GM23338 (cell line): ENCODE results near the gene F13A1.

Experiments
- EZH2 ChIP-seq: fragments of 200-600 bp; sonication (generic); IDR thresholded peaks from one replicate; pipeline ENCODE4 v1.8.0; 2017; ENCODE audit warnings: antibody characterized with exemption, mild to moderate bottlenecking, low read depth; ENCODE audit not compliant: unreplicated experiment
- EZH2phosphoT487 ChIP-seq: fragments of 200-600 bp; sonication (generic); IDR thresholded peaks from one replicate; pipeline ENCODE4 v1.8.1; 2018; ENCODE audit warnings: antibody characterized with exemption; ENCODE audit not compliant: unreplicated experiment
- JUNB ChIP-seq: IDR thresholded peaks from one replicate; pipeline ENCODE4 v1.6.1; 2016; ENCODE audit warnings: antibody characterized with exemption; ENCODE audit not compliant: unreplicated experiment
- POLR2AphosphoS5 ChIP-seq: IDR thresholded peaks from 2 replicates; pipeline ENCODE4 v1.6.1; 2016; ENCODE audit warnings: antibody characterized with exemption, low read depth
- ZNF331 ChIP-seq: fragments of 250-450 bp; sonication (Bioruptor Pico); IDR thresholded peaks from 2 replicates; pipeline ENCODE4 v1.5.0; 2020; ENCODE audit warnings: low read depth, mild to moderate bottlenecking, moderate library complexity
- TF ChIP-seq, protein P1 (sequence below), 2 experiments: fragments of 200-600 bp in 1 of 2; sonication (generic) in 1 of 2; conservative IDR thresholded peaks; 2 replicates each; pipeline versions ENCODE4 v1.5.1 to v1.6.1; 2016 to 2017; ENCODE audit warnings: antibody characterized with exemption in 2 of 2, low read depth in 2 of 2, mild to moderate bottlenecking in 2 of 2, moderate library complexity in 1 of 2
- TF ChIP-seq, protein P2 (sequence below): fragments of 250-450 bp; sonication (Bioruptor Pico); IDR thresholded peaks from 2 replicates; pipeline ENCODE4 v1.5.0; 2020; ENCODE audit warnings: mild to moderate bottlenecking, moderate library complexity
- TF ChIP-seq, protein P3 (sequence below): IDR thresholded peaks from one replicate; pipeline ENCODE4 v1.6.1; 2018; ENCODE audit warnings: antibody characterized with exemption; ENCODE audit not compliant: unreplicated experiment
- TF ChIP-seq, protein P4 (sequence below): IDR thresholded peaks from 2 replicates; pipeline ENCODE4 v1.6.1; 2016; ENCODE audit warnings: antibody characterized with exemption

DNA sequence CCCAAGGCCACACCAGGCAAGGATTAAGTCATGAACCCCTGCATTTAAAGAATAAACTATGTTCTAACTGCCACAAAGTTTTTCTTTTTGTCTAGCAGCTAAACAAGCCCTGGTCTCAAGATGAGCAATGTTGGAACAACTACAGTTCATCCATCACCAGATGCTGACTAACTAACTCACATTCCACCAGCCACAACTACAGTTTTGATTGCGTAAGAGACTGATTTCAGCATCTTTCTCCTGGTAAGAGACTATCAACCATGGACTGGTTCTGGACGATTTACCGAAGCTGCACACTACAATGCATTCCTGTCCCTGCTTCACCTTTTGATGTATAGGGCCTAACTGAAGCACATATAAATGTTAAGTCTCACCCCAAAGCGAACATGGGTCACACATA, 43.0 kb downstream of the F13A1 start:
- TF ChIP-seq, protein P1, sequence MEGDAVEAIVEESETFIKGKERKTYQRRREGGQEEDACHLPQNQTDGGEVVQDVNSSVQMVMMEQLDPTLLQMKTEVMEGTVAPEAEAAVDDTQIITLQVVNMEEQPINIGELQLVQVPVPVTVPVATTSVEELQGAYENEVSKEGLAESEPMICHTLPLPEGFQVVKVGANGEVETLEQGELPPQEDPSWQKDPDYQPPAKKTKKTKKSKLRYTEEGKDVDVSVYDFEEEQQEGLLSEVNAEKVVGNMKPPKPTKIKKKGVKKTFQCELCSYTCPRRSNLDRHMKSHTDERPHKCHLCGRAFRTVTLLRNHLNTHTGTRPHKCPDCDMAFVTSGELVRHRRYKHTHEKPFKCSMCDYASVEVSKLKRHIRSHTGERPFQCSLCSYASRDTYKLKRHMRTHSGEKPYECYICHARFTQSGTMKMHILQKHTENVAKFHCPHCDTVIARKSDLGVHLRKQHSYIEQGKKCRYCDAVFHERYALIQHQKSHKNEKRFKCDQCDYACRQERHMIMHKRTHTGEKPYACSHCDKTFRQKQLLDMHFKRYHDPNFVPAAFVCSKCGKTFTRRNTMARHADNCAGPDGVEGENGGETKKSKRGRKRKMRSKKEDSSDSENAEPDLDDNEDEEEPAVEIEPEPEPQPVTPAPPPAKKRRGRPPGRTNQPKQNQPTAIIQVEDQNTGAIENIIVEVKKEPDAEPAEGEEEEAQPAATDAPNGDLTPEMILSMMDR (conservative IDR thresholded peaks at IDR 0.05; ENCODE audit: low read depth in 2 of 2): no peak
- TF ChIP-seq EZH2: no peak
- no peak for TF ChIP-seq POLR2AphosphoS5
- TF ChIP-seq, protein P2, sequence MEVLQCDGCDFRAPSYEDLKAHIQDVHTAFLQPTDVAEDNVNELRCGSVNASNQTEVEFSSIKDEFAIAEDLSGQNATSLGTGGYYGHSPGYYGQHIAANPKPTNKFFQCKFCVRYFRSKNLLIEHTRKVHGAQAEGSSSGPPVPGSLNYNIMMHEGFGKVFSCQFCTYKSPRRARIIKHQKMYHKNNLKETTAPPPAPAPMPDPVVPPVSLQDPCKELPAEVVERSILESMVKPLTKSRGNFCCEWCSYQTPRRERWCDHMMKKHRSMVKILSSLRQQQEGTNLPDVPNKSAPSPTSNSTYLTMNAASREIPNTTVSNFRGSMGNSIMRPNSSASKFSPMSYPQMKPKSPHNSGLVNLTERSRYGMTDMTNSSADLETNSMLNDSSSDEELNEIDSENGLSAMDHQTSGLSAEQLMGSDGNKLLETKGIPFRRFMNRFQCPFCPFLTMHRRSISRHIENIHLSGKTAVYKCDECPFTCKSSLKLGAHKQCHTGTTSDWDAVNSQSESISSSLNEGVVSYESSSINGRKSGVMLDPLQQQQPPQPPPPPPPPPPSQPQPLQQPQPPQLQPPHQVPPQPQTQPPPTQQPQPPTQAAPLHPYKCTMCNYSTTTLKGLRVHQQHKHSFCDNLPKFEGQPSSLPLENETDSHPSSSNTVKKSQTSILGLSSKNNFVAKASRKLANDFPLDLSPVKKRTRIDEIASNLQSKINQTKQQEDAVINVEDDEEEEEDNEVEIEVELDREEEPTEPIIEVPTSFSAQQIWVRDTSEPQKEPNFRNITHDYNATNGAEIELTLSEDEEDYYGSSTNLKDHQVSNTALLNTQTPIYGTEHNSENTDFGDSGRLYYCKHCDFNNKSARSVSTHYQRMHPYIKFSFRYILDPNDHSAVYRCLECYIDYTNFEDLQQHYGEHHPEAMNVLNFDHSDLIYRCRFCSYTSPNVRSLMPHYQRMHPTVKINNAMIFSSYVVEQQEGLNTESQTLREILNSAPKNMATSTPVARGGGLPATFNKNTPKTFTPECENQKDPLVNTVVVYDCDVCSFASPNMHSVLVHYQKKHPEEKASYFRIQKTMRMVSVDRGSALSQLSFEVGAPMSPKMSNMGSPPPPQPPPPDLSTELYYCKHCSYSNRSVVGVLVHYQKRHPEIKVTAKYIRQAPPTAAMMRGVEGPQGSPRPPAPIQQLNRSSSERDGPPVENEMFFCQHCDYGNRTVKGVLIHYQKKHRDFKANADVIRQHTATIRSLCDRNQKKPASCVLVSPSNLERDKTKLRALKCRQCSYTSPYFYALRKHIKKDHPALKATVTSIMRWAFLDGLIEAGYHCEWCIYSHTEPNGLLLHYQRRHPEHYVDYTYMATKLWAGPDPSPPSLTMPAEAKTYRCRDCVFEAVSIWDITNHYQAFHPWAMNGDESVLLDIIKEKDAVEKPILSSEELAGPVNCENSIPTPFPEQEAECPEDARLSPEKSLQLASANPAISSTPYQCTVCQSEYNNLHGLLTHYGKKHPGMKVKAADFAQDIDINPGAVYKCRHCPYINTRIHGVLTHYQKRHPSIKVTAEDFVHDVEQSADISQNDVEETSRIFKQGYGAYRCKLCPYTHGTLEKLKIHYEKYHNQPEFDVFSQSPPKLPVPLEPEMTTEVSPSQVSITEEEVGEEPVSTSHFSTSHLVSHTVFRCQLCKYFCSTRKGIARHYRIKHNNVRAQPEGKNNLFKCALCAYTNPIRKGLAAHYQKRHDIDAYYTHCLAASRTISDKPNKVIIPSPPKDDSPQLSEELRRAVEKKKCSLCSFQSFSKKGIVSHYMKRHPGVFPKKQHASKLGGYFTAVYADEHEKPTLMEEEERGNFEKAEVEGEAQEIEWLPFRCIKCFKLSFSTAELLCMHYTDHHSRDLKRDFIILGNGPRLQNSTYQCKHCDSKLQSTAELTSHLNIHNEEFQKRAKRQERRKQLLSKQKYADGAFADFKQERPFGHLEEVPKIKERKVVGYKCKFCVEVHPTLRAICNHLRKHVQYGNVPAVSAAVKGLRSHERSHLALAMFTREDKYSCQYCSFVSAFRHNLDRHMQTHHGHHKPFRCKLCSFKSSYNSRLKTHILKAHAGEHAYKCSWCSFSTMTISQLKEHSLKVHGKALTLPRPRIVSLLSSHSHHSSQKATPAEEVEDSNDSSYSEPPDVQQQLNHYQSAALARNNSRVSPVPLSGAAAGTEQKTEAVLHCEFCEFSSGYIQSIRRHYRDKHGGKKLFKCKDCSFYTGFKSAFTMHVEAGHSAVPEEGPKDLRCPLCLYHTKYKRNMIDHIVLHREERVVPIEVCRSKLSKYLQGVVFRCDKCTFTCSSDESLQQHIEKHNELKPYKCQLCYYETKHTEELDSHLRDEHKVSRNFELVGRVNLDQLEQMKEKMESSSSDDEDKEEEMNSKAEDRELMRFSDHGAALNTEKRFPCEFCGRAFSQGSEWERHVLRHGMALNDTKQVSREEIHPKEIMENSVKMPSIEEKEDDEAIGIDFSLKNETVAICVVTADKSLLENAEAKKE: no peak
- TF ChIP-seq, protein P3, sequence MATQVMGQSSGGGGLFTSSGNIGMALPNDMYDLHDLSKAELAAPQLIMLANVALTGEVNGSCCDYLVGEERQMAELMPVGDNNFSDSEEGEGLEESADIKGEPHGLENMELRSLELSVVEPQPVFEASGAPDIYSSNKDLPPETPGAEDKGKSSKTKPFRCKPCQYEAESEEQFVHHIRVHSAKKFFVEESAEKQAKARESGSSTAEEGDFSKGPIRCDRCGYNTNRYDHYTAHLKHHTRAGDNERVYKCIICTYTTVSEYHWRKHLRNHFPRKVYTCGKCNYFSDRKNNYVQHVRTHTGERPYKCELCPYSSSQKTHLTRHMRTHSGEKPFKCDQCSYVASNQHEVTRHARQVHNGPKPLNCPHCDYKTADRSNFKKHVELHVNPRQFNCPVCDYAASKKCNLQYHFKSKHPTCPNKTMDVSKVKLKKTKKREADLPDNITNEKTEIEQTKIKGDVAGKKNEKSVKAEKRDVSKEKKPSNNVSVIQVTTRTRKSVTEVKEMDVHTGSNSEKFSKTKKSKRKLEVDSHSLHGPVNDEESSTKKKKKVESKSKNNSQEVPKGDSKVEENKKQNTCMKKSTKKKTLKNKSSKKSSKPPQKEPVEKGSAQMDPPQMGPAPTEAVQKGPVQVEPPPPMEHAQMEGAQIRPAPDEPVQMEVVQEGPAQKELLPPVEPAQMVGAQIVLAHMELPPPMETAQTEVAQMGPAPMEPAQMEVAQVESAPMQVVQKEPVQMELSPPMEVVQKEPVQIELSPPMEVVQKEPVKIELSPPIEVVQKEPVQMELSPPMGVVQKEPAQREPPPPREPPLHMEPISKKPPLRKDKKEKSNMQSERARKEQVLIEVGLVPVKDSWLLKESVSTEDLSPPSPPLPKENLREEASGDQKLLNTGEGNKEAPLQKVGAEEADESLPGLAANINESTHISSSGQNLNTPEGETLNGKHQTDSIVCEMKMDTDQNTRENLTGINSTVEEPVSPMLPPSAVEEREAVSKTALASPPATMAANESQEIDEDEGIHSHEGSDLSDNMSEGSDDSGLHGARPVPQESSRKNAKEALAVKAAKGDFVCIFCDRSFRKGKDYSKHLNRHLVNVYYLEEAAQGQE: no peak
- TF ChIP-seq EZH2phosphoT487: no peak
- TF ChIP-seq, protein P4, sequence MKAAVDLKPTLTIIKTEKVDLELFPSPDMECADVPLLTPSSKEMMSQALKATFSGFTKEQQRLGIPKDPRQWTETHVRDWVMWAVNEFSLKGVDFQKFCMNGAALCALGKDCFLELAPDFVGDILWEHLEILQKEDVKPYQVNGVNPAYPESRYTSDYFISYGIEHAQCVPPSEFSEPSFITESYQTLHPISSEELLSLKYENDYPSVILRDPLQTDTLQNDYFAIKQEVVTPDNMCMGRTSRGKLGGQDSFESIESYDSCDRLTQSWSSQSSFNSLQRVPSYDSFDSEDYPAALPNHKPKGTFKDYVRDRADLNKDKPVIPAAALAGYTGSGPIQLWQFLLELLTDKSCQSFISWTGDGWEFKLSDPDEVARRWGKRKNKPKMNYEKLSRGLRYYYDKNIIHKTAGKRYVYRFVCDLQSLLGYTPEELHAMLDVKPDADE: no peak
- TF ChIP-seq JUNB: no peak
- no peak for TF ChIP-seq ZNF331 (CRISPR knock-in tag)
